ENCODE data around the gene FRMD3. TPM values are rescaled to one million over a fixed set of nuclear protein-coding genes. Genes with fewer than 3 reads are reported as not detected.

FRMD3 gene
- total and polyA plus RNA-seq, 2 donors (not counting 3 experiments of a cell fraction or from before 2014, with no cell fraction given), result 3.0 to 6.1 TPM

- FAIRE-seq (no peak), DNase-seq (ENCODE audit: low read depth, low spot score) (no peak)
- Histone ChIP-seq H3K27ac (ENCODE audit: insufficient read depth, low read depth, low read length) (no peak overlapping the region), H3K36me3 (ENCODE audit: control insufficient read depth in 2 of 2, extremely low read depth in 1 of 2, insufficient read depth in 2 of 2, low read length in 2 of 2) (no peaks in the 10 kb centered on the region), H3K4me3 (replicated peaks in 1 of 3; ENCODE audit: insufficient read depth in 1 of 3, low read depth in 1 of 3, low read length in 3 of 3) (no peak overlapping the region), H3K9ac (replicated peaks; ENCODE audit: extremely low read depth, insufficient read depth, low read length) (no peak overlapping the region), H3K4me1 (ENCODE audit: control insufficient read depth, extremely low read depth, insufficient read depth, low read length) (peaks cover 5% of the 10 kb centered on the region), H4K20me1 (replicated peaks; ENCODE audit: control insufficient read depth, extremely low read depth, insufficient read depth, low read length) (no peaks in the 10 kb centered on the region), H3K27me3 (ENCODE audit: control insufficient read depth in 2 of 2, insufficient read depth in 2 of 2, low read length in 2 of 2) (no peaks in the 10 kb centered on the region), H3K9me1 (replicated peaks; ENCODE audit: control insufficient read depth, extremely low read depth, insufficient read depth, low read length) (no peaks in the 10 kb centered on the region), H3K4me2 (ENCODE audit: insufficient read depth, low read length) (no peak overlapping the region), H2AFZ (ENCODE audit: low read depth, low read length) (no peak overlapping the region), H3K9me3 (replicated peaks; ENCODE audit: control insufficient read depth, insufficient read depth, low read length) (no peaks in the 10 kb centered on the region), H3K79me2 (ENCODE audit: control insufficient read depth, insufficient read depth, low read length) (no peaks in the 10 kb centered on the region)
- BruUV-seq (replicated peaks), result no TSS peak
- POLR2A ChIA-PET, result no interaction called here
- intact Hi-C loops (cut with micrococcal nuclease), result no loop called here
- dilution Hi-C loops (cut with MboI; ENCODE audit: extremely low pct_ligation_motif_present, low sequenced_read_pairs), result no loop called here
- TF ChIP-seq POLR2A (IDR thresholded peaks at IDR 0.05; ENCODE audit: low read depth, low read length) (no peak), FOS (IDR thresholded peaks at IDR 0.05; ENCODE audit: borderline replicate concordance, insufficient read depth, low read length) (no peak)
- CTCF ChIA-PET, result no interaction called here
These were observed 67.0 kb downstream of the FRMD3 start for GRCh38 chr9:83471241-83471640.

GRCh38 chr9:83469722-83470121, 68.5 kb downstream of the FRMD3 start:
- no peaks in the 10 kb centered on the region for H4K20me1 ChIP-seq (replicated peaks; ENCODE audit: control insufficient read depth, extremely low read depth, insufficient read depth, low read length)
- BruUV-seq (replicated peaks), result no TSS peak
- H3K79me2 ChIP-seq (ENCODE audit: control insufficient read depth, insufficient read depth, low read length), result no peaks in the 10 kb centered on the region
- no peaks in the 10 kb centered on the region for H3K9me1 ChIP-seq (replicated peaks; ENCODE audit: control insufficient read depth, extremely low read depth, insufficient read depth, low read length)
- no peak for DNase-seq (ENCODE audit: low read depth, low spot score)
- H3K4me3 ChIP-seq (replicated peaks in 1 of 3; ENCODE audit: insufficient read depth in 1 of 3, low read depth in 1 of 3, low read length in 3 of 3), result no peak overlapping the region
- dilution Hi-C loops (cut with MboI; ENCODE audit: extremely low pct_ligation_motif_present, low sequenced_read_pairs), result no loop called here
- H3K27ac ChIP-seq (ENCODE audit: insufficient read depth, low read depth, low read length), result no peak overlapping the region
- CTCF ChIA-PET, result interaction anchor here (1.0 to 1.2 kb wide), 2 partner anchors 96 to 136 kb away, joined by 3 to 4 read pairs; no protein-coding TSS in a partner anchor
- H3K4me1 ChIP-seq (ENCODE audit: control insufficient read depth, extremely low read depth, insufficient read depth, low read length), result peaks cover 5% of the 10 kb centered on the region
- H3K36me3 ChIP-seq (ENCODE audit: control insufficient read depth in 2 of 2, extremely low read depth in 1 of 2, insufficient read depth in 2 of 2, low read length in 2 of 2), result no peaks in the 10 kb centered on the region
- no peaks in the 10 kb centered on the region for H3K27me3 ChIP-seq (ENCODE audit: control insufficient read depth in 2 of 2, insufficient read depth in 2 of 2, low read length in 2 of 2)
- H3K9me3 ChIP-seq (replicated peaks; ENCODE audit: control insufficient read depth, insufficient read depth, low read length), result no peaks in the 10 kb centered on the region
- intact Hi-C loops (cut with micrococcal nuclease), result no loop called here
- H3K4me2 ChIP-seq (ENCODE audit: insufficient read depth, low read length), result no peak overlapping the region
- H3K9ac ChIP-seq (replicated peaks; ENCODE audit: extremely low read depth, insufficient read depth, low read length), result no peak overlapping the region
- no peak overlapping the region for H2AFZ ChIP-seq (ENCODE audit: low read depth, low read length)
- no peak for FAIRE-seq
- TF ChIP-seq MYC (IDR thresholded peaks at IDR 0.05; ENCODE audit: low read depth, low read length), result no peak
- no peak for TF ChIP-seq JUN (IDR thresholded peaks at IDR 0.05; ENCODE audit: borderline replicate concordance, insufficient read depth, insufficient read length, low read depth)
- no peak for TF ChIP-seq MAX (IDR thresholded peaks at IDR 0.05; ENCODE audit: insufficient read depth, insufficient read length)
- POLR2A ChIA-PET, result no interaction called here

Measured in endothelial cell of umbilical vein (primary cell).